NOMO-1 (cell line): Measurements from ENCODE around the gene RHBDL1.

ENCODE experiments used
- DNase-seq, 2 experiments: peaks; one replicate each; lab custom pipeline; 2025; ENCODE audit not compliant: unreplicated experiment in 2 of 2; lab: John Stamatoyannopoulos, UW

The RHBDL1 gene

DNA sequence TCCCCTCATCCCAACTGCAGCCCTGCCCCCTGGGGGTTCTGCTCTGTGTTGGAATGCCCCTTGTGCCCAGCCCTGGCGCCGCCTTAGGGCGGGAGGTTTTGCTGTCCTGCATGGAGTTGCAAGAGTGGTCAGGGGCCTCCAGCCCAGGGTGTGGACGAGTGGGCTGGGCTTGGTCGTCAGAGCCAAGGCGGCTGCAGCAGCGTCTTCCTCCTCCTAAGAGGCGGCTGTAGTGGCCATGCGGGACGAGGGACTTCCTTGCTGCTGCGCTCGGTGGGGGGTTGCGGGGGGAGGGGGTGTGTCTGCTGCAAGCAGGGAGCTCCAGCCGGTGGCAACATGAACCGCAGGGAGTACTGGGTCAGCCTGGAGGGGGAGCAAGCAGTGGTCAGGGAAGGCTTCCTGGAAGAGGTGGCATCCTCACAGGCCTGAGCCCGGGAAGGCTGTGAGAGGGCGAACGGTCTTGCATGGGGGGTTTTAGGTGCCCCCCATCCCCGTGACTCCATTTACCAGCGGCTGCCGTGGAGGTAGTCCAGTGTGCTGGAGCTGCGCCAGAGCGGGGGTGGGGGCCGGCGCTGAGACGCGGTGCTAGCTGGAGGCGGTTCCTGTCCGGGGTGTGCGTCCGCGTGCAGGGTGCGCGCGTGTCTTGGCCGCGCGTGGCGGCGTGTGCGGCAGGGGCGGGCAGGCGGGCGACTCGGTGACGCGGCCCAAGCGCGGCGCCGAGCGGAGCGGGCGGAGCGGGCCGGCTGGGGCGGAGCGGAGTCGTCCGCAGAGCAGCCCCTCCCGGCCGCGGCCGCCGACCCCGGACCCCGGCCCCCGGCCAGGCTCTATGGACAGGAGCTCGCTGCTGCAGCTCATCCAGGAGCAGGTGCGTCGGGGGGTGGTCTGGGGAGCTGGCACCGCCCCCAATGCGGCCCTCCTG lies at the start of gene RHBDL1:
Gene RHBDL1, plus strand, starts transcription at position 704 of the 916 bp plus-strand sequence. Its CDS starts 120 bp downstream, at position 824.
- DNase-seq, result peak; percentile 19 to 27

DNA sequence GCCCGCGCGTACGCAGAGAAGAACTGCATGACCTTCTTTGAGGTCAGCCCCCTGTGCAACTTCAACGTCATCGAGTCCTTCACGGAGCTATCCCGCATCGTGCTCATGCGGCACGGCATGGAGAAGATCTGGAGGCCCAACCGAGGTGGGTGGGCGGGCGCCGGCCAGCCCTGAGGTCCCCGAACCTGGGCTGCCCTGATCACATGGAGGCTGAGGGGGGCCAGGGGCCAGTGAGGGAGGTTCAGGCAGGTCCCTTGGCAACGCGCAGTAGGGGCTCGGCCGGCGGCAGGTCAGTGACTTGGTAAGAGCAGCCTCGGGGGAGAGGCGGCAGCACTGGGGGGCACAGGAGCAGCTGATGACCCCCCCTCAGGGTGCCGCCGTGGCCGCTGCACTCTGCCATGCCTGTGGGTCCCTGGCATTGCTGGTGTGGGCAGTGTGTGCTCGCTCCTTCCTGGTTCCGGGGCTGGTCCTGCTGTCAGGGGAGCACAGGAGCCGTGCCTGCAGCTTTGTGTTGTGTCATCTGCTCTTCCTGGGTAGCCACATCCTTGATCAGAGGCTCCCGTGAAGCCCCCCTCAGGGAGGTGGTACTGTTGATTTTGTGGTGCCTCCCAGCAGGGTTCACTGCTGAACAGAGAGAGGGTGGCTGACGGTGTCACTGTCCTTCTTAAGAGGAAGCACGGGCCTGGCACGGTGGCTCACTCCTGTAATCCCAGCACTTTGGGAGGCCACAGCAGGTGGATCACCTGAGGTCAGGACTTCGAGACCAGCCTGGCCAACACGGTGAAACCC lies 49.3 kb upstream of the RHBDL1 start:
- DNase-seq, result no peak

GRCh38 chr16:626787-627453 lies 48.6 kb upstream of the RHBDL1 start:
- no peak for DNase-seq

- DNase-seq, result no peak
These were observed 47.8 kb upstream of the RHBDL1 start for GRCh38 chr16:627454-628239.

GRCh38 chr16:628321-629061 lies 47.0 kb upstream of the RHBDL1 start:
- DNase-seq, result no peak

- DNase-seq, result no peak
These were observed 46.2 kb upstream of the RHBDL1 start for GRCh38 chr16:629185-629832.

GRCh38 chr16:629833-630248 lies 45.6 kb upstream of the RHBDL1 start:
- no peak for DNase-seq

- no peak for DNase-seq
These were observed 45.1 kb upstream of the RHBDL1 start for GRCh38 chr16:630249-630814.

DNA sequence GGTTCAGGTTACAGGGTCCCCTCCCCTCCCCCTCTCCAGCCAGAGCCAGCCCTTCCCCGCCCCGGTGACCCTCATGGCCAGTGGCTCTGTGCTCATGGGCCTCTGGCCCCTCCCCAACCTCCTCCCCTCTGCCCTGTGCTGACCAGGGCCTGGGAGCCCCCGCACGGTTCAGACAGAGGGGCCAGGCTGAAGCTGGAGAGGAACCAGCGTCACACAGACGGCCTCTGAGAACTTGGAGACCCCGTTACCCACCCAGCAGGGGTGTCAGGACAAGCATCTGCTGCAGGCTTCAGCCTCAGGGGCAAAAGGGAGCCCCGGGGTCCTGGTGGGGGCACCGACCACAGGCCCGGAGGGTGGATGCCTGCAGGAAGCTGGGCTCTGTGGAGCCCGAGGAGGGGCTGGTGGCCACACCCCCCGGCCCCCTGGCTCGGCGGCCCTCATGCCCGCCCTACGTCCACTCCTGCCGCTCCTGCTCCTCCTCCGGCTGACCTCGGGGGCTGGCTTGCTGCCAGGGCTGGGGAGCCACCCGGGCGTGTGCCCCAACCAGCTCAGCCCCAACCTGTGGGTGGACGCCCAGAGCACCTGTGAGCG lies 44.6 kb upstream of the RHBDL1 start, which contains the start of gene WFIKKN1:
Gene WFIKKN1, plus strand, starts transcription at position 171 of the 591 bp plus-strand sequence. Its CDS starts 269 bp downstream, at position 440.
- DNase-seq, result no peak

DNA sequence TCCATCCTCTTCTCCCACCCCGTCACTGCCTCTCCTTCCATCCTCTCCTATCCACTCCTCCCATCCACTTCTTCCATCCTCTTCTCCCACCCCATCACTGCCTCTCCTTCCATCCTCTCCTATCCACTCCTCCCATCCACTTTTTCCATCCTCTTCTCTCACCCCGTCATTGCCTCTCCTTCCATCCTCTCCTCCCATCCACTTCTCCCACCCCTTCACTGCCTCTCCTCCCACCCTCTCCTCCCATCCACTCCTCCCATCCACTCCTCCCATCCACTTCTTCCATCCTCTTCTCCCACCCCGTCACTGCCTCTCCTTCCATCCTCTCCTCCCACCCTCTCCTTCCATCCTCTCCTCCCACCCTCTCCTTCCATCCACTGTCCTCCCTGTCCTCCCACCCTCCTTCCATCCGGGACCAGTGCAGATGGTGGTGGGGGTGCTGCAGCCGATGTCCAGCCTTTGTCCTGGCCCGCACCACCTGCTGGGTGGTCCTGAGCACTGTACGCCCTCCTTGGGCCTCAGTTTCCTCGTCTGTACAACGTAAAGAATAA lies 43.6 kb upstream of the RHBDL1 start:
- no peak for DNase-seq

- no peak for DNase-seq
These were observed 42.8 kb upstream of the RHBDL1 start for GRCh38 chr16:632486-633335.

DNA sequence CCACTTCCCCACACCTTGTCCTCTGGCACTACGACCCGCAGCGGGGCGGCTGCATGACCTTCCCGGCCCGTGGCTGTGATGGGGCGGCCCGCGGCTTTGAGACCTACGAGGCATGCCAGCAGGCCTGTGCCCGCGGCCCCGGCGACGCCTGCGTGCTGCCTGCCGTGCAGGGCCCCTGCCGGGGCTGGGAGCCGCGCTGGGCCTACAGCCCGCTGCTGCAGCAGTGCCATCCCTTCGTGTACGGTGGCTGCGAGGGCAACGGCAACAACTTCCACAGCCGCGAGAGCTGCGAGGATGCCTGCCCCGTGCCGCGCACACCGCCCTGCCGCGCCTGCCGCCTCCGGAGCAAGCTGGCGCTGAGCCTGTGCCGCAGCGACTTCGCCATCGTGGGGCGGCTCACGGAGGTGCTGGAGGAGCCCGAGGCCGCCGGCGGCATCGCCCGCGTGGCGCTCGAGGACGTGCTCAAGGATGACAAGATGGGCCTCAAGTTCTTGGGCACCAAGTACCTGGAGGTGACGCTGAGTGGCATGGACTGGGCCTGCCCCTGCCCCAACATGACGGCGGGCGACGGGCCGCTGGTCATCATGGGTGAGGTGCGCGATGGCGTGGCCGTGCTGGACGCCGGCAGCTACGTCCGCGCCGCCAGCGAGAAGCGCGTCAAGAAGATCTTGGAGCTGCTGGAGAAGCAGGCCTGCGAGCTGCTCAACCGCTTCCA lies 42.0 kb upstream of the RHBDL1 start:
- no peak for DNase-seq

DNA sequence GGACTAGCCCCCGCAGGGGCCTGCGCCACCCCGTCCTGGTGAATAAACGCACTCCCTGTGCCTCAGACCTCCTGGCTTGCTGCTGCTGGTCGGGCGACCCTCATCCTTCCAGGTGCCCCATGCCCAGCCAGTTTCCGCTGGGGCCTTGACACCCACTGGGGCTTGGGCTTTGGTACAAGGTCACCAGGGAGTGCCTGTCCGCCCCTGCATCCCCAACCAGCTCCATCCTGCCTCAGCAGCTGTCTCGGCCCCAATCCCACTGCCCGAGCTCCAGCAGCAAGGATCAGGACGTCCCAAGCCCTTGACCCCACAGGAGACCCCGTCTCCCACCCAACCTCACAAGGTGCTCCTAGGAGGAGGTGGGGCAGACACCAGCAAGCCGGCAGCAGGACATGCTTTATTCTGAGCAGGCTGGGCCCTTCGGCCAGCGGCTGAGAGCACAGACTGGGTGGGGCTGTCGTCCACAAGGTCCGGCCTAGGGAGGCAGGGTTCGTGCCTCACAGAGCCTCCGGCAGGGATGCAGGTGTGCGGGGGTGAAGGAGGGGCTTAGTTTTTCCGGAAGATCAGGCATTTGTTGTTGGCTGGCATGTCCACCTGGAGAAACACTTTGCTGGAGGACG lies 41.3 kb upstream of the RHBDL1 start:
- no peak for DNase-seq

DNA sequence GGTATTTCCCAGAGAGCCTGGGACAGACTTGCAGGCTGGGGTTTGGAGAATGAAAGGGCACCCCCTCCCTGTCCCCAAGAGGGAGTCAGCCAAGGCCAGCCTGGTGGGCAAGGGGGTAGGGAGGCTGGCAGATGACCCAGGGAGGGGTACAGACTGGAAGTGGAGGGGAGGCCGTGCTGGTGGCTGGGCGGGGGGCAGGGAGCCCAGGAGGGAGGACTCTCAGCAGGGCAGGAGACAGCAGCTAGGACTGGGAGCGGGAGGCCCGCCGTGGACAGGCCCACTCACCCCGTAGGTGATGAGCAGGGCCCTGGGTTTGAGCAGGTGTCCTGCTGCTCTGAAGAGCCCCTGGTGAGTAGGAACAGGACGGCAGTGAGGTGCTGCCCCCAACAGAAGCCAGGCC lies 40.5 kb upstream of the RHBDL1 start:
- DNase-seq, result no peak

- DNase-seq, result no peak
These were observed 39.8 kb upstream of the RHBDL1 start for GRCh38 chr16:635573-636205.
